A673 (cell line): ENCODE results near the gene KAZN. TPM values are rescaled to one million over a fixed set of nuclear protein-coding genes. Genes with fewer than 3 reads are reported as not detected.

Experiments
- BruUV-seq: library from RNA; stranded (reverse); fragments of 400-500 nt; replicated peaks from 2 replicates; lab custom pipeline; 2021; lab: Mats Ljungman, UMichigan
- CTCF ChIA-PET: fragments of 300-600 bp; sonication (Branson Sonifier 250); formaldehyde crosslinking; loops from one replicate; lab custom pipeline; 2022; ENCODE audit warnings: antibody characterized with exemption; lab: Charles Lee
- POLR2A ChIA-PET: fragments of 300-600 bp; sonication (Branson Sonifier 250); formaldehyde crosslinking; loops from one replicate; lab custom pipeline; 2022; ENCODE audit warnings: antibody characterized with exemption; ENCODE audit not compliant: low non-redundant PET; lab: Charles Lee
- DNase-seq: peaks from one replicate; pipeline ENCODE4 v3.0.0-alpha.2; 2015; ENCODE audit warnings: low spot score
- H3K27ac ChIP-seq: fragments of 200-600 bp; sonication (generic); 2 replicates; pipeline ENCODE4 v1.5.1; 2016; ENCODE audit warnings: mixed run types, low read depth, mild to moderate bottlenecking, mixed read lengths, antibody characterized with exemption, low read length; ENCODE audit not compliant: poor library complexity, severe bottlenecking
- H3K27me3 ChIP-seq: fragments of 200-600 bp; sonication (generic); replicated peaks from 2 replicates; pipeline ENCODE4 v1.6.1; 2017; ENCODE audit warnings: mixed run types, low read depth, mild to moderate bottlenecking, mixed read lengths, antibody characterized with exemption, low read length; ENCODE audit not compliant: insufficient read depth, poor library complexity
- H3K36me3 ChIP-seq: fragments of 200-600 bp; sonication (generic); 2 replicates; pipeline ENCODE4 v1.6.1; 2016; ENCODE audit warnings: mixed run types, mild to moderate bottlenecking, mixed read lengths, antibody characterized with exemption, low read length; ENCODE audit not compliant: insufficient read depth, poor library complexity, severe bottlenecking
- H3K4me1 ChIP-seq: fragments of 200-600 bp; sonication (generic); 2 replicates; pipeline ENCODE4 v1.6.1; 2017; ENCODE audit warnings: mixed run types, mild to moderate bottlenecking, mixed read lengths, antibody characterized with exemption, low read length; ENCODE audit not compliant: insufficient read depth, poor library complexity, severe bottlenecking
- H3K4me3 ChIP-seq: fragments of 200-600 bp; sonication (generic); 2 replicates; pipeline ENCODE4 v1.5.1; 2016; ENCODE audit warnings: low read depth, mixed run types, mild to moderate bottlenecking, mixed read lengths, low read length; ENCODE audit not compliant: poor library complexity, severe bottlenecking
- H3K9me3 ChIP-seq: fragments of 200-600 bp; sonication (generic); 2 replicates; pipeline ENCODE4 v1.6.1; 2016; ENCODE audit warnings: mixed run types, low read depth, mild to moderate bottlenecking, mixed read lengths, antibody characterized with exemption, low read length; ENCODE audit not compliant: poor library complexity, severe bottlenecking
- EZH2 ChIP-seq: fragments of 200-600 bp; sonication (generic); IDR thresholded peaks from 2 replicates; pipeline ENCODE4 v1.6.1; 2017; ENCODE audit warnings: borderline replicate concordance, low read depth, mild to moderate bottlenecking, mixed read lengths, antibody characterized with exemption, low read length; ENCODE audit not compliant: poor library complexity, severe bottlenecking
- intact Hi-C: fragments of 100-400 bp; cut with micrococcal nuclease; formaldehyde crosslinking; loops from one replicate; pipeline ENCODE4 v1.10.0; 2022; ENCODE audit not compliant: unreplicated experiment
- total RNA-seq: library from RNA; stranded (reverse); gene quantifications from 2 replicates; pipeline ENCODE4 v1.2.3, GENCODE V29; 2021
- TF ChIP-seq, protein P1 (sequence below): fragments of 300-800, 200-600 bp; sonication (generic); conservative IDR thresholded peaks from 2 replicates; pipeline ENCODE4 v1.5.1; 2017; ENCODE audit warnings: low read depth, mild to moderate bottlenecking, antibody characterized with exemption, low read length, moderate library complexity, mixed read lengths

The KAZN gene
- total RNA-seq, 1 experiment from 2014 or later: 8.0 TPM

DNA sequence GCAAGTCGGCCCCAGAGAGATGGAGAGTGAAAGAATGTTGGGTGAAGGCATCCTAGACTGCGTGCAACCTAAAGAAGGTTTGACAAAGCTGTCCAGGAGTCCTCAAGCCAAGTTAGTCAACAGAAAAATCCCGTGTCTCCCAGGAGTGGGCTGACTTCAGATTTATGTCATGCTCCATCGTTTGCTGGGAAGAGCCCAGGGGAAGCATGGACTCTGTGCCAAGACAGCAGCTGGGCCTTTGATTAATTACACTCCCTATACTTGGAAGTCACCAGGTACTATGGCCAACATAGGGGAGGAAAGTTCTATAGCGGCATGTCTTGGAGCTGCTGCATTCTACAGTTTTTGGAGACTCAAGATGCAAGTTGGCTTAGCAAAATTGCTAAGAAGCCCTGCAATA lies 247.4 kb downstream of the KAZN start:
- no peak for DNase-seq
- CTCF ChIA-PET: no interaction called here
- no peak overlapping the region for H3K27ac ChIP-seq
- H3K27me3 ChIP-seq: no peaks in the 10 kb centered on the region
- no peaks in the 10 kb centered on the region for H3K4me1 ChIP-seq
- H3K9me3 ChIP-seq: peaks cover 14% of the 10 kb centered on the region
- POLR2A ChIA-PET: no interaction called here
- intact Hi-C loops: no loop called here
- no peaks in the 10 kb centered on the region for H3K36me3 ChIP-seq
- TF ChIP-seq, protein P1, sequence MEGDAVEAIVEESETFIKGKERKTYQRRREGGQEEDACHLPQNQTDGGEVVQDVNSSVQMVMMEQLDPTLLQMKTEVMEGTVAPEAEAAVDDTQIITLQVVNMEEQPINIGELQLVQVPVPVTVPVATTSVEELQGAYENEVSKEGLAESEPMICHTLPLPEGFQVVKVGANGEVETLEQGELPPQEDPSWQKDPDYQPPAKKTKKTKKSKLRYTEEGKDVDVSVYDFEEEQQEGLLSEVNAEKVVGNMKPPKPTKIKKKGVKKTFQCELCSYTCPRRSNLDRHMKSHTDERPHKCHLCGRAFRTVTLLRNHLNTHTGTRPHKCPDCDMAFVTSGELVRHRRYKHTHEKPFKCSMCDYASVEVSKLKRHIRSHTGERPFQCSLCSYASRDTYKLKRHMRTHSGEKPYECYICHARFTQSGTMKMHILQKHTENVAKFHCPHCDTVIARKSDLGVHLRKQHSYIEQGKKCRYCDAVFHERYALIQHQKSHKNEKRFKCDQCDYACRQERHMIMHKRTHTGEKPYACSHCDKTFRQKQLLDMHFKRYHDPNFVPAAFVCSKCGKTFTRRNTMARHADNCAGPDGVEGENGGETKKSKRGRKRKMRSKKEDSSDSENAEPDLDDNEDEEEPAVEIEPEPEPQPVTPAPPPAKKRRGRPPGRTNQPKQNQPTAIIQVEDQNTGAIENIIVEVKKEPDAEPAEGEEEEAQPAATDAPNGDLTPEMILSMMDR: no peak
- no peak for TF ChIP-seq EZH2
- BruUV-seq: no TSS peak
- H3K4me3 ChIP-seq: no peak overlapping the region

DNA sequence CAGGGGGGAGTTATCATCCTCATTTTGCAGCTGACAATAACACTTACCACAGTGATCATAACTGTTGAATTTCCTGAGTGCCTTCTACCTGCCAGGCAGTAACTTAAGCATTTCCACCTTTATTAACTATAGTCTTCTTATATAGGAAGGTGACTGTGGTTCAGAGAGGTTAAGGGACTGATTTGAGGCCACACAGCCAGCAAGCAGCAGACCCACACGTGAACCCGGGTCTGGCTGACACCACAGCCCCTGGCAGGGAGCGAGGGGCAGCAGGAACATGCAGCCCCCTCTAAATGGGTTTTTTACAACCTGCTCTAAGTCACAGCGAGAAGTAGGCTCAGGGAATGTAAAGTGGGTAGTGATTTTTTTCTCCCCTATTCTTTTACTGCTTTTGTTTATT lies 248.2 kb downstream of the KAZN start:
- BruUV-seq: no TSS peak
- no peak overlapping the region for H3K27ac ChIP-seq
- CTCF ChIA-PET: no interaction called here
- POLR2A ChIA-PET: no interaction called here
- peaks cover 12% of the 10 kb centered on the region for H3K9me3 ChIP-seq
- no peaks in the 10 kb centered on the region for H3K27me3 ChIP-seq
- no peaks in the 10 kb centered on the region for H3K4me1 ChIP-seq
- no peaks in the 10 kb centered on the region for H3K36me3 ChIP-seq
- intact Hi-C loops: no loop called here
- no peak overlapping the region for H3K4me3 ChIP-seq
- TF ChIP-seq EZH2: no peak
- TF ChIP-seq, protein P1: no peak
- no peak for DNase-seq

DNA sequence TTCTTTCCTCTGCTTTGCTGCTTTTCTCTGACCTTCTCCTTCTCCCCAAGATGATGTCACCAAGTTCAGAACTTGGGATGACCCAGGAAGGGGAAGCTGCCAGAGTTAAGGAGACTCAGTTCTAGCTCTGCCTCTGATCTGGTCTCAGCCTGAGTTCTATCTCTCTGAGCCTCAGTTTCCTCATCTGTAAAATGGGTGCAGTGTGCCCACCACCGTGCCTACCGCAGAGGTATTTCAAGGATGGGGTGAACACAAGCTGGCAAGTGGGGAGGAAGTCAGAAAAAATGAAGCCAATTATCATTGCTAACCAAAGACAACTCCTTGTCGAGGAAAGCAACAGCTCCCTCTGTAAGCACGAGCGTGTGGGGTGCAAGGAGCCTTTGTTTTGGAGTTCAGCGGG lies 249.7 kb downstream of the KAZN start:
- Histone ChIP-seq H3K27ac (no peak overlapping the region), H3K36me3 (no peaks in the 10 kb centered on the region), H3K4me1 (no peaks in the 10 kb centered on the region), H3K4me3 (no peak overlapping the region), H3K27me3 (no peaks in the 10 kb centered on the region), H3K9me3 (no peaks in the 10 kb centered on the region)
- ChIA-PET CTCF (no interaction called here), POLR2A (no interaction called here)
- intact Hi-C loops: no loop called here
- BruUV-seq: no TSS peak
- no peak for DNase-seq
- TF ChIP-seq EZH2: no peak
- TF ChIP-seq, protein P1: no peak
